Neural crest cell (in vitro differentiated cells): Measurements from ENCODE around the gene USP46. TPM values are rescaled to one million over a fixed set of nuclear protein-coding genes. Genes with fewer than 3 reads are reported as not detected.

Source experiments
- DNase-seq: peaks from one replicate; pipeline ENCODE4 v3.0.0; 2021; ENCODE audit warnings: low read depth, mixed read lengths, low spot score
- H3K27ac Mint-ChIP-seq: one replicate; pipeline ENCODE4 v1.8.0; 2021; ENCODE audit warnings: mild to moderate bottlenecking, mixed read lengths; ENCODE audit not compliant: unreplicated experiment
- H3K27me3 Mint-ChIP-seq: 2 replicates; pipeline ENCODE4 v1.8.0; 2021; ENCODE audit warnings: low read depth, mild to moderate bottlenecking, mixed read lengths
- H3K36me3 Mint-ChIP-seq: 2 replicates; pipeline ENCODE4 v1.8.0; 2021; ENCODE audit warnings: low read depth, mild to moderate bottlenecking, mixed read lengths
- H3K4me1 Mint-ChIP-seq: 2 replicates; pipeline ENCODE4 v1.8.0; 2021; ENCODE audit warnings: mixed read lengths
- H3K4me3 Mint-ChIP-seq: one replicate; pipeline ENCODE4 v1.8.0; 2021; ENCODE audit warnings: mild to moderate bottlenecking, mixed read lengths
- H3K9me3 Mint-ChIP-seq: 2 replicates; pipeline ENCODE4 v1.8.0; 2021; ENCODE audit warnings: mixed read lengths
- CTCF ChIP-seq: fragments of 200-600 bp; sonication (generic); conservative IDR thresholded peaks from 2 replicates; pipeline ENCODE4 v1.5.0; 2021; ENCODE audit warnings: antibody characterized with exemption, mild to moderate bottlenecking
- total RNA-seq: library from RNA; stranded (reverse); gene quantifications from 2 replicates; pipeline ENCODE4 v1.2.1, GENCODE V29; 2021

Gene USP46
- total RNA-seq, 1 donor from 2014 or later = 41.1 TPM

- no peak for DNase-seq
- Mint-ChIP-seq H3K27me3 (peaks cover 3% of the 10 kb centered on the region), H3K27ac (no peak overlapping the region), H3K4me1 (no peaks in the 10 kb centered on the region), H3K4me3 (no peak overlapping the region), H3K9me3 (peaks cover 19% of the 10 kb centered on the region), H3K36me3 (peaks cover 8% of the 10 kb centered on the region)
- TF ChIP-seq CTCF = no peak
Measured at GRCh38 chr4:52693492-52693891, 34.4 kb upstream of the USP46 start.

DNA sequence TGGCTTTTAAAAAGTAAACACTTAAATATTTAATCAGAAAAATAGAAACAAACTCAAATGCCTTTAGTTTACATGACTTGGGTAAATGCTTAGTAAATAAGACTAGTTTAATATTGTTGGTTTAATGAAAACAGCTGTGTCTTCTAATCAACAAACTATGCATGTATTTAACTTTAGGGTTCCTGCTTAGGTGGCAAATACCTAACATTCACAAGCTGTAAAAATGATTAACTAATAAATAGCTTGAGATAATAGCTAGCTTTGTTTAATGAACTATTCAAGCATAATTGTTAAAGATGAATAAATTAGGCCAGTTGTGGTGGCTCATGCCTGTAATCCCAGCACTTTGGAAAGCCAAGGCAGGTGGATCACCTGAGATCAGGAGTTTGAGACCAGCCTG is 30.0 kb upstream of the USP46 start:
- no peak for DNase-seq
- H3K27ac Mint-ChIP-seq = no peak overlapping the region
- no peak for TF ChIP-seq CTCF
- peaks cover 16% of the 10 kb centered on the region for H3K9me3 Mint-ChIP-seq
- H3K4me1 Mint-ChIP-seq = no peaks in the 10 kb centered on the region
- peaks cover 3% of the 10 kb centered on the region for H3K27me3 Mint-ChIP-seq
- H3K4me3 Mint-ChIP-seq = no peak overlapping the region
- peaks cover 8% of the 10 kb centered on the region for H3K36me3 Mint-ChIP-seq

GRCh38 chr4:52687696-52688095 is 28.6 kb upstream of the USP46 start:
- no peaks in the 10 kb centered on the region for H3K36me3 Mint-ChIP-seq
- TF ChIP-seq CTCF = no peak
- no peaks in the 10 kb centered on the region for H3K27me3 Mint-ChIP-seq
- no peak overlapping the region for H3K4me3 Mint-ChIP-seq
- no peak for DNase-seq
- no peaks in the 10 kb centered on the region for H3K4me1 Mint-ChIP-seq
- no peak overlapping the region for H3K27ac Mint-ChIP-seq
- H3K9me3 Mint-ChIP-seq = peaks cover 6% of the 10 kb centered on the region

- Mint-ChIP-seq H3K27ac (no peak overlapping the region), H3K36me3 (no peaks in the 10 kb centered on the region), H3K4me1 (no peaks in the 10 kb centered on the region), H3K9me3 (peaks cover 2% of the 10 kb centered on the region), H3K27me3 (no peaks in the 10 kb centered on the region), H3K4me3 (no peak overlapping the region)
- no peak for DNase-seq
- no peak for TF ChIP-seq CTCF
Measured at GRCh38 chr4:52685316-52685715, 26.2 kb upstream of the USP46 start.

DNA sequence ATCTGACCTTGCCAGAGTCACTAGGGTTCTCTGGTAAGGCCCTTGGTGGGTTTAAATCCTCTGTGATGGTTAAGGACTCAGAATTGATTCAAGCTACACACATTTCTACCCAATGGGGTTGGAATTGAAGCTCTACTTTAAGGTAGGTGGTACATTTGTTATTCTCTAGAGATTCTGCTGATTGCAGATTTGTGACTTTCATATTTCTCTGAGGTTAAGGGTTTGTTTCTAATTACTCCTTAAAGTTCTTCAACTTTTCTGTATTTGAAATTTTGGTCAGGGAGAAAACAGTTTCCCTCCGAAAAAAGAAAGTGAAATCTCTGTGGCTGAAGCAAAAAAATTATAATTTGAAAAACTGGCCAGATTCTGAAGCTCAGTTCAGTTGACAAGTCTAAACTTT is 25.8 kb upstream of the USP46 start:
- no peak for TF ChIP-seq CTCF
- DNase-seq = no peak
- no peak overlapping the region for H3K4me3 Mint-ChIP-seq
- H3K27ac Mint-ChIP-seq = no peak overlapping the region
- H3K27me3 Mint-ChIP-seq = no peaks in the 10 kb centered on the region
- no peaks in the 10 kb centered on the region for H3K36me3 Mint-ChIP-seq
- H3K9me3 Mint-ChIP-seq = peaks cover 2% of the 10 kb centered on the region
- H3K4me1 Mint-ChIP-seq = no peaks in the 10 kb centered on the region

- Mint-ChIP-seq H3K27ac (no peak overlapping the region), H3K4me3 (no peak overlapping the region), H3K4me1 (no peaks in the 10 kb centered on the region), H3K9me3 (peaks cover 2% of the 10 kb centered on the region), H3K36me3 (no peaks in the 10 kb centered on the region), H3K27me3 (no peaks in the 10 kb centered on the region)
- TF ChIP-seq CTCF = no peak
- no peak for DNase-seq
Measured at GRCh38 chr4:52680381-52680780, 21.3 kb upstream of the USP46 start.
